CD4-positive, alpha-beta memory T cell (primary cell): Measurements from ENCODE around the gene STX16. TPM values are rescaled to one million over a fixed set of nuclear protein-coding genes. Genes with fewer than 3 reads are reported as not detected.

Source experiments
- CTCF ChIA-PET: fragments of 350-600 bp; sonication (Branson Sonifier 250); formaldehyde crosslinking; loops from one replicate; lab custom pipeline; 2021; ENCODE audit warnings: inconsistent platforms; ENCODE audit not compliant: partially characterized antibody; lab: Charles Lee
- POLR2A ChIA-PET: fragments of 350-600 bp; sonication (Branson Sonifier 250); formaldehyde crosslinking; loops from one replicate; lab custom pipeline; 2021; ENCODE audit not compliant: partially characterized antibody; lab: Charles Lee
- DNase-seq, 5 donors: peaks; one replicate each; pipeline versions ENCODE4 v3.0.0 to v3.0.0-alpha.2; 2020 to 2022; ENCODE audit warnings: mixed read lengths in 1 of 5
- H3K27ac ChIP-seq: one replicate; pipeline ENCODE4 v1.7.0; 2013; ENCODE audit warnings: low read depth, low read length
- H3K27me3 ChIP-seq: 2 replicates; pipeline ENCODE4 v1.7.0; 2013; ENCODE audit warnings: mild to moderate bottlenecking, low read length, moderate library complexity; ENCODE audit not compliant: insufficient read depth
- H3K36me3 ChIP-seq: 2 replicates; pipeline ENCODE4 v1.7.0; 2013; ENCODE audit warnings: mild to moderate bottlenecking, low read length, moderate library complexity; ENCODE audit not compliant: insufficient read depth
- H3K4me1 ChIP-seq: 2 replicates; pipeline ENCODE4 v1.7.0; 2013; ENCODE audit warnings: mild to moderate bottlenecking, low read length, moderate library complexity; ENCODE audit not compliant: insufficient read depth
- H3K4me3 ChIP-seq, 2 donors: one replicate each; pipeline ENCODE4 v1.7.0; 2013; ENCODE audit warnings: low read length in 2 of 2, mild to moderate bottlenecking in 1 of 2
- H3K9me3 ChIP-seq, 2 donors: one replicate each; pipeline ENCODE4 v1.7.0; 2013; ENCODE audit warnings: low read length in 2 of 2, control low read depth in 1 of 2; ENCODE audit not compliant: control insufficient read depth in 1 of 2
- H3K27ac Mint-ChIP-seq, 7 donors: one replicate each; pipeline ENCODE4 v1.8.0; 2020 to 2021; ENCODE audit warnings: mixed read lengths in 7 of 7, mild to moderate bottlenecking in 6 of 7, inconsistent platforms in 3 of 7, moderate library complexity in 3 of 7
- H3K27me3 Mint-ChIP-seq, 2 donors: one replicate each; pipeline ENCODE4 v1.8.0; 2020 to 2021; ENCODE audit warnings: mixed read lengths in 2 of 2
- H3K36me3 Mint-ChIP-seq, 2 donors: one replicate each; pipeline ENCODE4 v1.8.0; 2020 to 2021; ENCODE audit warnings: mixed read lengths in 2 of 2, inconsistent platforms in 1 of 2, mild to moderate bottlenecking in 1 of 2
- H3K4me1 Mint-ChIP-seq, 4 donors: one replicate each; pipeline ENCODE4 v1.8.0; 2020 to 2021; ENCODE audit warnings: mixed read lengths in 4 of 4, mild to moderate bottlenecking in 1 of 4
- H3K4me3 Mint-ChIP-seq, 8 donors: one replicate each; pipeline ENCODE4 v1.8.0; 2020 to 2021; ENCODE audit warnings: mixed read lengths in 8 of 8, mild to moderate bottlenecking in 7 of 8, moderate library complexity in 6 of 8, inconsistent platforms in 3 of 8
- H3K9me3 Mint-ChIP-seq, 8 donors: one replicate each; pipeline ENCODE4 v1.8.0; 2020 to 2021; ENCODE audit warnings: mixed read lengths in 8 of 8, mild to moderate bottlenecking in 5 of 8, inconsistent platforms in 3 of 8, moderate library complexity in 1 of 8
- intact Hi-C: fragments of 100-400 bp; cut with micrococcal nuclease; formaldehyde crosslinking; loops from one replicate; pipeline ENCODE4 v1.15.1; 2023
- polyA plus RNA-seq, 2 donors: library from polyadenylated mRNA; unstranded; fragments of 300-500 nt; fragmentation: Illumina TruSeq; gene quantifications; one replicate each; pipeline ENCODE4 v1.2.3, GENCODE V29; 2021
- total RNA-seq, 2 experiments: library from RNA; stranded (reverse); gene quantifications; one replicate each; pipeline ENCODE4 v1.2.3, GENCODE V29; 2021

Gene STX16
- total and polyA plus RNA-seq, 4 experiments from 2014 or later: 16.5 to 167 (median 91.3) TPM

DNA sequence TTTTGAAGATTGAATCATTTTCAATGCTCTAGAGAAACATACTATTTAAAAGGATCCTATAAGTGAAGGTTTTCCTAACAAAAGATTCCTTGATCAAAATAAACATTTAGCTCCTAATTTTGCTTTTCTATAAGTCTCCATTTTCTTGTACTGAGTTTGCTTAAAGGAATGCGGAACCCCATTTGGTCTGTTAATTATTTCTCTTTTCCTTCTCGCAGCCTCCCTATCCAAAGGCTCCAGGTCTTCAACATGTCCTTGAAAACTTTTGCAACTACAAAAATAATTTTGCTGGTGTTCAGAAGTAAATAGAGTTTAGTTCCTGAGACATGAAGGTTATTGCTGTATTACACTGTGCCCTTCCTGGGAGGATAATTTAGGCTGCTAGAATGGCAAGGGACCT lies 33.2 kb downstream of the STX16 start:
- no peaks in the 10 kb centered on the region for H3K27me3 Mint-ChIP-seq
- H3K4me1 ChIP-seq: no peaks in the 10 kb centered on the region
- H3K27ac Mint-ChIP-seq: peak overlapping the region in 2 of 7 donors; percentile 8 to 70
- H3K4me3 ChIP-seq: no peak overlapping the region
- no peaks in the 10 kb centered on the region for H3K27me3 ChIP-seq
- peaks cover 22 to 45% of the 10 kb centered on the region in 2 donors for H3K36me3 Mint-ChIP-seq
- H3K9me3 Mint-ChIP-seq: no peaks in the 10 kb centered on the region
- no peak overlapping the region for H3K27ac ChIP-seq
- ChIA-PET POLR2A (no interaction called here), CTCF (no interaction called here)
- H3K4me3 Mint-ChIP-seq: no peak overlapping the region
- peaks cover 0 to 6% (median 2%) of the 10 kb centered on the region in 4 donors for H3K4me1 Mint-ChIP-seq
- no peak for DNase-seq
- H3K36me3 ChIP-seq: peaks cover 11% of the 10 kb centered on the region
- intact Hi-C loops: no loop called here
- no peaks in the 10 kb centered on the region for H3K9me3 ChIP-seq

DNA sequence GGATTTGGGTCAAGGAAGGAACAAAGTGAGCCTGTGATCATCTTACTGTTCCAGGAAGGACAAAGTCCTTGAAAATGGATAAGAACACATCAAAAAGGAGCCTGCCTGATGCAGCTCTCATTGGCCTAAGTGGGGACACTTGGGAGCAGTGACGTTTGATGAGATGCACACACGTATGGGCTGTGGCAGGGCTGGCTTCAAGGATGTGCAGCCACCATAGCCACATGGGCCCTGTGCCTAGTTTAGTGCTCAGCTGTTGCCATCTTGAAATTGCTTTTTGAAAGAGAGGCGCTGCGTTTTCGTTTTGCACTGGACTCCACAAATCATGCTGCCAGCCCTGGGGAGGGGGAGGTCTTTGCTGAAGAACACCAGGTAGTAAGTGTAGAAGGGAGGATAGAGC lies 34.9 kb downstream of the STX16 start:
- CTCF ChIA-PET: no interaction called here
- no peak overlapping the region for H3K4me3 ChIP-seq
- no peaks in the 10 kb centered on the region for H3K9me3 ChIP-seq
- no peaks in the 10 kb centered on the region for H3K27me3 ChIP-seq
- no peak overlapping the region for H3K27ac ChIP-seq
- H3K36me3 Mint-ChIP-seq: peaks cover 16 to 41% of the 10 kb centered on the region in 2 donors
- intact Hi-C loops: no loop called here
- DNase-seq: no peak
- H3K36me3 ChIP-seq: no peaks in the 10 kb centered on the region
- H3K27me3 Mint-ChIP-seq: no peaks in the 10 kb centered on the region
- H3K4me1 Mint-ChIP-seq: peaks cover 4 to 6% (median 5%) of the 10 kb centered on the region in 4 donors
- POLR2A ChIA-PET: interaction anchor here (1.0 kb wide), 1 partner anchor 34 kb away, joined by 5 read pairs; no protein-coding TSS in a partner anchor
- no peak overlapping the region for H3K4me3 Mint-ChIP-seq
- H3K27ac Mint-ChIP-seq: peak overlapping the region in 1 of 7 donors; percentile 5
- H3K9me3 Mint-ChIP-seq: no peaks in the 10 kb centered on the region
- H3K4me1 ChIP-seq: no peaks in the 10 kb centered on the region

DNA sequence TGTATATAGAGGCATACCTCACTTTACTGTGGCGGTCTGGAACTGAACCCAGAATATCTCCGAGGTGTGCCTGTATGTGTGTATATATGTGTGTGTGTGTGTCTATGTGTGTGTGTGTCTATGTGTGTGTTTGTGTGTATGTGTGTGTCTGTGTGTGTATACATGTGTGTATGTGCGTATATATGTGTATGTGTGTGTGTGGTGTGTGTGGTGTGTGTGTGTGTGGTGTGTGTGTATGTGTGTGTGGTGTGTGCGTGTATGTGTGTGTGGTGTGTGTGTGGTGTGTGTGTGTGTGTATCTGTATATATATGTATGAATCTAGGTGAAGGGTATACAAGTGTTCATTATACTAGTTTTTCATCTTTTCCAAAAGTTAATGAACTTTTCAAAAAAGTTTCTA lies 37.3 kb downstream of the STX16 start:
- H3K27ac Mint-ChIP-seq: peak overlapping the region in 5 of 7 donors; percentile 7 to 91 (median 40)
- no peak overlapping the region for H3K4me3 Mint-ChIP-seq
- H3K27me3 Mint-ChIP-seq: no peaks in the 10 kb centered on the region
- H3K9me3 Mint-ChIP-seq: no peaks in the 10 kb centered on the region
- peaks cover 2% of the 10 kb centered on the region for H3K4me1 ChIP-seq
- H3K9me3 ChIP-seq: no peaks in the 10 kb centered on the region
- ChIA-PET CTCF (no interaction called here), POLR2A (interaction anchor here (1.7 kb wide), 1 partner anchor 27 kb away, joined by 3 read pairs; no protein-coding TSS in a partner anchor)
- H3K4me3 ChIP-seq: no peak overlapping the region
- H3K36me3 Mint-ChIP-seq: peaks cover 16 to 28% of the 10 kb centered on the region in 2 donors
- H3K27ac ChIP-seq: no peak overlapping the region
- no peaks in the 10 kb centered on the region for H3K27me3 ChIP-seq
- intact Hi-C loops: no loop called here
- DNase-seq: no peak
- no peaks in the 10 kb centered on the region for H3K36me3 ChIP-seq
- peaks cover 4 to 9% (median 8%) of the 10 kb centered on the region in 4 donors for H3K4me1 Mint-ChIP-seq

- ChIA-PET CTCF (no interaction called here), POLR2A (interaction anchor here (1.7 kb wide), 1 partner anchor 28 kb away, joined by 3 read pairs; no protein-coding TSS in a partner anchor)
- peaks cover 16 to 28% of the 10 kb centered on the region in 2 donors for H3K36me3 Mint-ChIP-seq
- H3K4me3 ChIP-seq: no peak overlapping the region
- no peak for DNase-seq
- no peaks in the 10 kb centered on the region for H3K27me3 Mint-ChIP-seq
- H3K4me1 Mint-ChIP-seq: peaks cover 4 to 14% (median 12%) of the 10 kb centered on the region in 4 donors
- H3K27ac Mint-ChIP-seq: peak overlapping the region in 1 of 7 donors; percentile 18
- no peaks in the 10 kb centered on the region for H3K27me3 ChIP-seq
- H3K4me1 ChIP-seq: peaks cover 6% of the 10 kb centered on the region
- no peaks in the 10 kb centered on the region for H3K9me3 ChIP-seq
- no peaks in the 10 kb centered on the region for H3K36me3 ChIP-seq
- no peak overlapping the region for H3K4me3 Mint-ChIP-seq
- H3K9me3 Mint-ChIP-seq: no peaks in the 10 kb centered on the region
- H3K27ac ChIP-seq: no peak overlapping the region
- intact Hi-C loops: no loop called here
Measured at GRCh38 chr20:58688840-58689239, 37.8 kb downstream of the STX16 start.

DNA sequence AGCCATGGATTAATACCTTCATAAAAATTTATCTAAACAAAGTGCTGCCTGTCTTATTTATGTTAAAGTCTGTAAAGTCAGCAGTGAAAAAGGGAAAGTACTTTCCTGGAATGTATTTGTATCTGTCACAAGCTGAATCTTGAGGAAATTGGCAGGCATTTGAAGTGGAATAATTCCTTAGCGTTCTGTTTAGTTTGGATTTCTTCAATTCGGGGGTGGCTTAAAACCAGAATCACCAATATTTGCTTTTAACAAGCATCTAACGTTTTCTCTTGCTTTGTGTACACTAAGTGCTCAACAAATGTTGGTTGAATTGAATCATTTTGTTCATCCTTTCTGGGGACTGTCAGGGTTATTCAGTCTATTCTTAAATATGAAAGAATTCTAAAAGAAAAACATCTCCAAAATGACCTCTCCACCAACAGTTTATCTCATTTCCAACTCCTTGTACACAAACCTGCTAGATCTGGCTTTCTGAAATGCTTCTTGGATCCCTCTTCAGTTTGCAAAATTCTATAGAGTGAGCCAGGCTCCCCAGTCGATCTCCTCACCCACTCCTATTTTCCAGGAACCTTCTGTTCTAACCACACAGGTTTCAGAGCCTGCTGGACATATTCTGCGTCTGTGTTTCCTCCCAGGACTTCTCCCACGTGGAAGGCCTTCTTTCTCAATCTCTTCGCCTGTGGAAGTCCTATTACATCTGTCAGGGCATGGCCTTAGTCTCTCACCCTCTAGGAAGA lies 39.5 kb downstream of the STX16 start:
- ChIA-PET CTCF (interaction anchor here (0.7 to 1.3 kb wide), 3 partner anchors 38 to 387 kb away, joined by 3 to 4 read pairs (median 3); no protein-coding TSS in a partner anchor), POLR2A (interaction anchor here (5.7 kb wide), 1 partner anchor 40 kb away, joined by 71 read pairs; the partner anchor contains the start of gene STX16)
- Mint-ChIP-seq H3K9me3 (no peaks in the 10 kb centered on the region), H3K4me1 (peaks cover 6 to 17% (median 13%) of the 10 kb centered on the region in 4 donors), H3K27me3 (no peaks in the 10 kb centered on the region), H3K36me3 (peaks cover 5 to 16% of the 10 kb centered on the region in 2 donors), H3K27ac (peak overlapping the region; percentile 79 to 93 (median 88)), H3K4me3 (peak overlapping the region in 7 of 8 donors; percentile 12 to 66 (median 35))
- Histone ChIP-seq H3K4me1 (peaks cover 16% of the 10 kb centered on the region), H3K27me3 (no peaks in the 10 kb centered on the region), H3K36me3 (no peaks in the 10 kb centered on the region), H3K27ac (no peak overlapping the region), H3K4me3 (no peak overlapping the region), H3K9me3 (no peaks in the 10 kb centered on the region)
- DNase-seq: no peak
- intact Hi-C loops: no loop called here

DNA sequence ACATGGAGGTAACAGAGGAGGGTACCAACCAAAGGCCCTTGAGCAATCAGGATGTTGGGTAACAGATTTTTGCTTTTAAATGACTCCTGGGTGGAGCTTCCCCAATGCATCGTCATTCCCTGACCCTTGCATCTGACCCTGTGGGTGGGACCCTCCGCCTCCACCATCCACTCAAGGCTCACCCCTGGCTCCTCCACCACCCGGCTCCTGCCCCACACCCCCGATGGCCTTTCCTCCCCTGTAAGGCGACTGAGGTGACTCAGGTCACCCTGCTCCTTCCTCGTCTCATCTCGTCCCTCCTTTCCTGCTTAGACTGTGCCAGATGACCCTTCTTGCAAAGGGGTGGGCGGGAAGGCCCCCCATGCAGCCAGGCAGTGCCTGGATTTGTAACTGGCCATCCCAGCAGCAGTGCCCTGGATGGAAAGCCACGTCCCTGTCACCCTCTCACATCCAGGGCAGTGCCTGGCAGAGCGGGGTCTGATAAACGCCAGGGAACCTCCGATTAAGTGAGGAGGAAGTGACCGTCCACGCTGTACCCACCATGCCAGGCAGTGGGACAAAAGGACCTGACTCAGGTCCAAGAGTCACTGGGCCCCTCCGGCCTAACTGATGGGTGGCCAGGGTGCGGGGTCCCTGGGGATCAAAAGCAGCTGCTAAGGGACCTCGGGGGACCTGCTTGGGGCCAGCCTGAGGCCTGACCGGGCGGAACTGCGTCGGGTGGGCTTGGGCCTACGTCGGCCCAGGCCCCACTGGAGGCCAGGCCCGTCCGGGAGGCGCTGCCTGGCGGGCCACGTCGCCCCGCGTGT lies 40.9 kb downstream of the STX16 start:
- H3K27ac Mint-ChIP-seq: peak overlapping the region; percentile 47 to 90 (median 72)

More for the DNA sequence above, 40.9 kb downstream of the STX16 start:
- Mint-ChIP-seq H3K36me3 (peaks cover 0 to 12% of the 10 kb centered on the region in 2 donors), H3K9me3 (no peaks in the 10 kb centered on the region), H3K4me3 (peak overlapping the region; percentile 35 to 73 (median 45)), H3K4me1 (peaks cover 6 to 17% (median 13%) of the 10 kb centered on the region in 4 donors), H3K27me3 (no peaks in the 10 kb centered on the region)
- peak overlapping the region; percentile 46 for H3K27ac ChIP-seq
- no peaks in the 10 kb centered on the region for H3K27me3 ChIP-seq
- peak in 1 of 5 donors; percentile 9 for DNase-seq
- ChIA-PET POLR2A (interaction anchor here (1.6 to 5.7 kb wide), 3 partner anchors 32 to 41 kb away, joined by 3 to 71 read pairs (median 25); partner anchors contain the start of gene STX16), CTCF (interaction anchor here (0.7 to 1.4 kb wide), 5 partner anchors 32 to 388 kb away, joined by 3 to 4 read pairs (median 3); partner anchors contain the start of gene STX16)
- no peaks in the 10 kb centered on the region for H3K9me3 ChIP-seq
- H3K4me3 ChIP-seq: no peak overlapping the region
- peaks cover 16% of the 10 kb centered on the region for H3K4me1 ChIP-seq
- intact Hi-C loops: loop anchor here (1.0 kb wide), 1 partner anchor 40 kb away; no protein-coding TSS in a partner anchor
- peaks cover 8% of the 10 kb centered on the region for H3K36me3 ChIP-seq
